Nephron progenitor cell (in vitro differentiated cells): Measurements from ENCODE around the gene DGKQ.
"Not testable (repeated sequence)": the region's sequence is repeated elsewhere in the genome, so short reads cannot be mapped to it uniquely, and the experiment has no call there.

Experiments
- DNase-seq: peaks from one replicate; pipeline ENCODE4 v3.0.0; 2021
- H3K27ac Mint-ChIP-seq: 2 replicates; pipeline ENCODE4 v1.8.0; 2021; ENCODE audit warnings: mild to moderate bottlenecking, moderate library complexity, mixed read lengths
- H3K27me3 Mint-ChIP-seq: 2 replicates; pipeline ENCODE4 v1.8.0; 2021; ENCODE audit warnings: mild to moderate bottlenecking, low read depth, mixed read lengths; ENCODE audit not compliant: poor library complexity
- H3K36me3 Mint-ChIP-seq: 2 replicates; pipeline ENCODE4 v1.8.0; 2021; ENCODE audit warnings: low read depth, mixed read lengths
- H3K4me1 Mint-ChIP-seq: 2 replicates; pipeline ENCODE4 v1.8.0; 2021; ENCODE audit warnings: mixed read lengths
- H3K4me3 Mint-ChIP-seq: 2 replicates; pipeline ENCODE4 v1.8.0; 2021; ENCODE audit warnings: mild to moderate bottlenecking, moderate library complexity, mixed read lengths
- H3K9me3 Mint-ChIP-seq: 2 replicates; pipeline ENCODE4 v1.8.0; 2021; ENCODE audit warnings: mild to moderate bottlenecking, moderate library complexity, mixed read lengths
- TF ChIP-seq, protein P1 (sequence below): fragments of 200-600 bp; sonication (generic); IDR thresholded peaks from 2 replicates; pipeline ENCODE4 v1.5.0; 2021; ENCODE audit warnings: antibody characterized with exemption

Gene DGKQ

DNA sequence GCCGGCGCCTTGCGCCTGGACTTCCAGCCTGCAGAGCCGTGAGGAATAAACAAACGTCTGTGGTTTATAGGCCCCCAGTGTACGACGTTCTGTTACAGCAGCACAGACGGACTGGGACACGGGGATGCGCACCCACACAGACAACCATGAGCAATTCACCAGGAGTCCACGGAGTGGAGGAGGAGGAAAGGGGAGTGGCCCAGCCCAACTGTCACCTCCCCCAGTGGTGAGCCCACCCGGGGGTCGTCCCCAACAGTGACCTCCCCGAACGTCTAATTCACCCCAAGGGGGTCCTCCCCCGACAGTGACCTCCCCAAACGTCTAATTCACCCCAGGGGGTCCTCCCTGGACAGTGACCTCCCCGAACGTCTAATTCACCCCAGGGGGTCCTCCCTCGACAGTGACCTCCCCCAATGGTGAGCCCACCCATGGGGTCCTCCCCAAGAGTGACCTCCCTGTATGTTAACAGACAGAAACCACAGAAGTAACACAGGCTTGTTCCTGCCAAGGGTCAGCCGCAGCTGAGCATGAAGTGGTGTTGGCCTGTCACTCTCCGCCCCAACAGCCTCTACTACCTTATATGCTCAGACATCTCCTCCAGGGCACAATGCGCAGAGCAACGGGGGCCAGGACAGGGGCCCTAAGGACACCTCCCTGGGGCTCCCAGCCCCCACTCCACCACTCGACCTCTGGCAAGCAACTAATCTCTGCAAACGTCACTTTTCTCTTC lies 47.4 kb downstream of the DGKQ start:
- peaks cover 19% of the 10 kb centered on the region for H3K36me3 Mint-ChIP-seq
- no peak overlapping the region for H3K27ac Mint-ChIP-seq
- no peak for DNase-seq
- H3K4me1 Mint-ChIP-seq: peaks cover 43% of the 10 kb centered on the region
- H3K27me3 Mint-ChIP-seq: no peaks in the 10 kb centered on the region
- no peaks in the 10 kb centered on the region for H3K9me3 Mint-ChIP-seq
- TF ChIP-seq, protein P1, sequence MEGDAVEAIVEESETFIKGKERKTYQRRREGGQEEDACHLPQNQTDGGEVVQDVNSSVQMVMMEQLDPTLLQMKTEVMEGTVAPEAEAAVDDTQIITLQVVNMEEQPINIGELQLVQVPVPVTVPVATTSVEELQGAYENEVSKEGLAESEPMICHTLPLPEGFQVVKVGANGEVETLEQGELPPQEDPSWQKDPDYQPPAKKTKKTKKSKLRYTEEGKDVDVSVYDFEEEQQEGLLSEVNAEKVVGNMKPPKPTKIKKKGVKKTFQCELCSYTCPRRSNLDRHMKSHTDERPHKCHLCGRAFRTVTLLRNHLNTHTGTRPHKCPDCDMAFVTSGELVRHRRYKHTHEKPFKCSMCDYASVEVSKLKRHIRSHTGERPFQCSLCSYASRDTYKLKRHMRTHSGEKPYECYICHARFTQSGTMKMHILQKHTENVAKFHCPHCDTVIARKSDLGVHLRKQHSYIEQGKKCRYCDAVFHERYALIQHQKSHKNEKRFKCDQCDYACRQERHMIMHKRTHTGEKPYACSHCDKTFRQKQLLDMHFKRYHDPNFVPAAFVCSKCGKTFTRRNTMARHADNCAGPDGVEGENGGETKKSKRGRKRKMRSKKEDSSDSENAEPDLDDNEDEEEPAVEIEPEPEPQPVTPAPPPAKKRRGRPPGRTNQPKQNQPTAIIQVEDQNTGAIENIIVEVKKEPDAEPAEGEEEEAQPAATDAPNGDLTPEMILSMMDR: no peak
- no peak overlapping the region for H3K4me3 Mint-ChIP-seq

DNA sequence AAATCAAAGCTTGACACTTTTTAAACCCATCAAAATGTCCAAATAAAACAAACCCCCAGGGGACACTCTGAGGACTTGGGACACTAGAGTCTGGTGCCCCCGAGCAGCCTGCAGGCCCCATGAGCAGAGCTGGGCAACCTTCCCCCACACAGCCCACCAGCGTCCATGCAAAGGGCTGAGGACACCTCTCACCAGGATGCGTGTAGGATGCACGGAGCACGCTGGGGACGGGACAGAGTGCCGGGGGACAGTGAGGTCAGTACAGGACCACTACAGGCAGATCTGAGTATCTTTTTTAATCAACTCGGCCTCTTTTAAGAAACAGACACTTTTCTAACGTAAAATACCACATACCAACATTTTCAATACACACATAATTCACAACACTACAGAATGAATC lies 48.2 kb downstream of the DGKQ start:
- H3K4me3 Mint-ChIP-seq: no peak overlapping the region
- no peaks in the 10 kb centered on the region for H3K27me3 Mint-ChIP-seq
- H3K36me3 Mint-ChIP-seq: peaks cover 22% of the 10 kb centered on the region
- peaks cover 36% of the 10 kb centered on the region for H3K4me1 Mint-ChIP-seq
- H3K9me3 Mint-ChIP-seq: no peaks in the 10 kb centered on the region
- peak overlapping the region; percentile 29 for H3K27ac Mint-ChIP-seq
- no peak for DNase-seq
- TF ChIP-seq, protein P1: no peak

DNA sequence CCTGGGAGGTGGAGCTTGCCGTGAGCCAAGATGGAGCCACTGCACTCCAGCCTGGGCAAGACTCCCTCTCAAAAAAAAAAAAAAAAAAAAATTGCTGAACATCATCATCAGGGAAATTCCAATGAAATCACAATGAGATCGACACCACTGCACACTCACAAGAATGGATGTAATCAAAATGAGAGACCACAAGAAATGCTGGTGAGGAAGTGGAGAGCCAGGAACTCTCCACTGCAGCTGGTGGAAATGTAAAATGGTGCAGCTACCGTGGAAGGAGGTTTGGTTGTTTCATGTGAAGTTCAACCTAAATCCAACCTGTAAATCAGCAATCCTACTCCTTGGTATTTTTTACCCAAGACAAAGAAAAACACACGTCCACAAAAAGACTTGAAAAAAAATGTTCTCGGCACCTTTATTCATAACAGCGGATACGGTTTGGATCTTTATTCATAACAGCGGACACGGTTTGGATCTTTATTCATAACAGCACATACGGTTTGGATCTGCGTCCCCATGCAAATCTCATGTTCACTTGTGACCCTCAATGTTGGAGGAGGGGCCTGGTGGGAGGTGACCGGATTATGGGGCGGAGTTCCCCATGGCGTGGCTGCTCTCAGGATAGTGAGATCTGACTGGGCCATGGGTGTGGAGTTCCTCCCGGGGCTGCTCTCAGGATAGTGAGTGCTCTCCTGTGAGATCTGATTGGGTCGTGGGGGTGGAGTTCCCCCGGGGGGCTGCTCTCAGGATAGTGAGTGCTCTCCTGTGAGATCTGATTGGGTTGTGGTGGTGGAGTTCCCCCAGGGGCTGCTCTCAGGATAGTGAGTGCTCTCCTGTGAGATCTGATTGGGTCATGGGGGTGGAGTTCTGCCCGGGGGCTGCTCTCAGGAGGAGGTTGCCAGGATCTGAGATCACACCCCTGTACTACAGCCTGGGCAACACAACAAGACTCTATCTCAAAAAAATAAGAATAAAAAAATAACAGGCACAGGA lies 49.0 kb downstream of the DGKQ start:
- no peak for DNase-seq
- no peaks in the 10 kb centered on the region for H3K27me3 Mint-ChIP-seq
- H3K36me3 Mint-ChIP-seq: peaks cover 29% of the 10 kb centered on the region
- H3K9me3 Mint-ChIP-seq: peaks cover 4% of the 10 kb centered on the region
- H3K27ac Mint-ChIP-seq: peak overlapping the region; percentile 74
- H3K4me1 Mint-ChIP-seq: peaks cover 31% of the 10 kb centered on the region
- TF ChIP-seq, protein P1: no peak
- peak overlapping the region; percentile 4 for H3K4me3 Mint-ChIP-seq

DNA sequence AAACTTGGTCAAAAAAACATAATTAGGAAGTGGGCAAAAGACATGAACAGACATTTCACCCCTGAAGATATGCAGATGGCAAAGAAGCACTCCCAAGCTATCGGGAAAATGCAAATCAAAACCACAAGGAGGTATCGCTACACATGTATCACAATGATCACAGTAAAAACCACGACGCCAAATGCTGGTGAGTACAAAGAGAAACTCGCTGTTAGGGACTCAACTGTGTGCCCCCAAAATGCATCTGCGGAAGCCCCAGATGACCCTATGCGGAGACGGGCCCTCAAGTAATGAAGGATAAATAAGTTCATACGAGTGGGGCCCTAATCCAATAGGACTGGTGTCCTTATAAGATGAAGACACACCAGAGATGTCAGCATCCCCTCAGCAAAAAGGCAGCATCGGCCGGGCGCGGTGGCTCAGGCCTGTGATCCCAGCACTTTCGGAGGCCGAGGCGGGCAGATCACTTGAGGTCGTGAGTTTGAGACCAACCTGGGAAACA lies 51.5 kb downstream of the DGKQ start:
- Mint-ChIP-seq H3K27me3 (no peaks in the 10 kb centered on the region), H3K9me3 (peaks cover 17% of the 10 kb centered on the region), H3K27ac (peak overlapping the region; percentile 41), H3K4me1 (peaks cover 26% of the 10 kb centered on the region), H3K4me3 (no peak overlapping the region), H3K36me3 (peaks cover 46% of the 10 kb centered on the region)
- TF ChIP-seq, protein P1: no peak
- DNase-seq: no peak

DNA sequence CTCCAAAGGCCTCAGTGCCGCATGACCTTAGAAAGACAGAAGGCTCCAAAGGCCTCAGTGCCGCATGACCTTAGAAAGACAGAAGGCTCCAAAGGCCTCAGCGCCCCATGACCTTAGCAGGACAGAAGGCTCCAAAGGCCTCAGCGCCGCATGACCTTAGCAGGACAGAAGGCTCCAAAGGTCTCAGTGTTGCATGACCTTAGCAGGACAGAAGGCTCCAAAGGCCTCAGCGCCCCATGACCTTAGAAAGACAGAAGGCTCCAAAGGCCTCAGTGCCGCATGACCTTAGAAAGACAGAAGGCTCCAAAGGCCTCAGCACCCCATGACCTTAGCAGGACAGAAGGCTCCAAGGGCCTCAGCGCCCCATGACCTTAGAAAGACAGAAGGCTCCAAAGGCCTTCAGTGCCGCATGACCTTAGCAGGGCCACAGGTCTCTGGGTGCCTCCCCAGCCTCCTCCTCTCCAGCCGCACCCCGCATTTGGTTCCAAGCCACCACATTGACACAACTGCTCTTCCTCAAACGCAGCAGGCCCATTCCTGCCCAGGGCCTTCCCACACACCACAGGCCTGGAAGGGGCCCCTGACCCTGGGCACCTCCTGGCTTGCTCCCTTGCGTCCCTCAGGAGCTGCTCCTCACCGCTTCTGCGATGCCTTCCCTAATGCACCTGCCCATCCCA lies 54.2 kb downstream of the DGKQ start:
- not testable (repeated sequence) for H3K27ac Mint-ChIP-seq, H3K4me3 Mint-ChIP-seq, DNase-seq, H3K27me3 Mint-ChIP-seq
- peaks cover 24% of the 10 kb centered on the region for H3K9me3 Mint-ChIP-seq
- H3K4me1 Mint-ChIP-seq: peaks cover 16% of the 10 kb centered on the region
- peaks cover 53% of the 10 kb centered on the region for H3K36me3 Mint-ChIP-seq

DNA sequence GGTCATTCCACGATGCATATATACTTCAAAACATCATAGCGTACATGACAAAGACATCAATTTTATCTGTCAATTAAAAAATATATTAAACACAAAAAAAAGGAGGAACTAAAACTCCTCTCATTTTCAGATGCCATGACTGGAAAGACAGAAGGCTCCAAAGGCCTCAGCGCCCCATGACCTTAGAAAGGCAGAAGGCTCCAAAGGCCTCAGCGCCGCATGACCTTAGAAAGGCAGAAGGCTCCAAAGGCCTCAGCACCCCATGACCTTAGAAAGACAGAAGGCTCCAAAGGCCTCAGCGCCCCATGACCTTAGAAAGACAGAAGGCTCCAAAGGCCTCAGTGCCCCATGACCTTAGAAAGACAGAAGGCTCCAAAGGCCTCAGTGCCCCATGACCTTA lies 54.8 kb downstream of the DGKQ start:
- H3K4me1 Mint-ChIP-seq: peaks cover 17% of the 10 kb centered on the region
- H3K4me3 Mint-ChIP-seq, DNase-seq, H3K27me3 Mint-ChIP-seq, H3K27ac Mint-ChIP-seq: not testable (repeated sequence)
- peaks cover 24% of the 10 kb centered on the region for H3K9me3 Mint-ChIP-seq
- H3K36me3 Mint-ChIP-seq: peaks cover 53% of the 10 kb centered on the region
